MCF 10A (cell line): ENCODE results near the gene PNPLA5. TPM values are rescaled to one million over a fixed set of nuclear protein-coding genes. Genes with fewer than 3 reads are reported as not detected.

Source experiments
- BruUV-seq: library from RNA; stranded (reverse); fragments of 400-500 nt; replicated peaks from 2 replicates; lab custom pipeline; 2021; lab: Mats Ljungman, UMichigan
- CTCF ChIA-PET: fragments of 300-600 bp; sonication (Branson Sonifier 250); formaldehyde crosslinking; extraction: SDS; loops from one replicate; lab custom pipeline; 2021; ENCODE audit warnings: antibody characterized with exemption, inconsistent platforms; lab: Yijun Ruan, JAX
- POLR2A ChIA-PET: fragments of 300-600, 350-650 bp; sonication (Branson Sonifier 250); formaldehyde crosslinking; extraction: SDS; loops from one replicate; lab custom pipeline; 2020; ENCODE audit warnings: antibody characterized with exemption, inconsistent platforms; lab: Yijun Ruan, JAX
- DNase-seq: peaks from one replicate; pipeline ENCODE4 v3.0.0-alpha.2; 2018; ENCODE audit not compliant: unreplicated experiment
- H3K27ac Mint-ChIP-seq: one replicate; pipeline ENCODE4 v1.8.0; 2022; ENCODE audit warnings: mild to moderate bottlenecking, low read depth, mixed read lengths; ENCODE audit not compliant: unreplicated experiment
- H3K27me3 Mint-ChIP-seq: one replicate; pipeline ENCODE4 v1.8.0; 2022; ENCODE audit warnings: mixed read lengths; ENCODE audit not compliant: insufficient read depth, unreplicated experiment
- H3K36me3 Mint-ChIP-seq: one replicate; pipeline ENCODE4 v1.8.0; 2022; ENCODE audit warnings: mild to moderate bottlenecking, moderate library complexity, mixed read lengths; ENCODE audit not compliant: insufficient read depth, unreplicated experiment
- H3K4me1 Mint-ChIP-seq: one replicate; pipeline ENCODE4 v1.8.0; 2022; ENCODE audit warnings: mixed read lengths; ENCODE audit not compliant: insufficient read depth, unreplicated experiment
- H3K4me3 Mint-ChIP-seq: one replicate; pipeline ENCODE4 v1.8.0; 2022; ENCODE audit warnings: mild to moderate bottlenecking, moderate library complexity, mixed read lengths; ENCODE audit not compliant: unreplicated experiment
- H3K9me3 Mint-ChIP-seq: one replicate; pipeline ENCODE4 v1.8.0; 2022; ENCODE audit warnings: mixed read lengths; ENCODE audit not compliant: unreplicated experiment
- intact Hi-C: fragments of 100-400 bp; cut with micrococcal nuclease; formaldehyde crosslinking; loops from 2 replicates; pipeline ENCODE4 v1.14.1; 2022
- total RNA-seq: library from RNA; stranded (reverse); gene quantifications from 2 replicates; pipeline ENCODE4 v1.2.3, GENCODE V29; 2022
- TF ChIP-seq, protein P1 (sequence below): fragments of 200-600 bp; IDR thresholded peaks from one replicate; pipeline ENCODE4 v1.8.0; 2022; ENCODE audit warnings: antibody characterized with exemption, mild to moderate bottlenecking; ENCODE audit not compliant: unreplicated experiment

Gene PNPLA5
- total RNA-seq, 1 experiment from 2014 or later: not detected

DNA sequence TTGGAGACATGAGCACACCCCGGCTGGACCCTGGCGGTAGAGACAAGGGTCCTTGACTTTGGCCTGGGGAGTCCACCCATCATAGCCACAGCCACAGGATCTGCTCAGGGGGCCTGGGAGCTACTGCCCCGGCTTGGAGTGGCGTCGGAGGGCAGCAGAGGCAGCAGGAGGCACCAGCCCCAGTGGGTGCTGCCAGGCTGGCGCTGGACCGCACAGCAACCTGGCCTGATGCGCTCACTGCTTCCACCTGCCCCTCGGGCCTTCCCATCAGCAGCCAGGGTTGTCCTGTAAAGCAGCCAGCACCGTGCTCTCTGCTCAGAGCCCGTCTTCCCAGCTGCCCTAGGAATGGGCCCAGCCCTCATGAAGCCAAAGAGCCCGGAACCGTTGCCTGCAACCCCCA lies 51.4 kb downstream of the PNPLA5 start:
- BruUV-seq: no TSS peak
- Mint-ChIP-seq H3K36me3 (no peaks in the 10 kb centered on the region), H3K4me3 (no peak overlapping the region), H3K27me3 (peaks cover 14% of the 10 kb centered on the region), H3K9me3 (no peaks in the 10 kb centered on the region), H3K27ac (no peak overlapping the region), H3K4me1 (no peaks in the 10 kb centered on the region)
- TF ChIP-seq, protein P1, sequence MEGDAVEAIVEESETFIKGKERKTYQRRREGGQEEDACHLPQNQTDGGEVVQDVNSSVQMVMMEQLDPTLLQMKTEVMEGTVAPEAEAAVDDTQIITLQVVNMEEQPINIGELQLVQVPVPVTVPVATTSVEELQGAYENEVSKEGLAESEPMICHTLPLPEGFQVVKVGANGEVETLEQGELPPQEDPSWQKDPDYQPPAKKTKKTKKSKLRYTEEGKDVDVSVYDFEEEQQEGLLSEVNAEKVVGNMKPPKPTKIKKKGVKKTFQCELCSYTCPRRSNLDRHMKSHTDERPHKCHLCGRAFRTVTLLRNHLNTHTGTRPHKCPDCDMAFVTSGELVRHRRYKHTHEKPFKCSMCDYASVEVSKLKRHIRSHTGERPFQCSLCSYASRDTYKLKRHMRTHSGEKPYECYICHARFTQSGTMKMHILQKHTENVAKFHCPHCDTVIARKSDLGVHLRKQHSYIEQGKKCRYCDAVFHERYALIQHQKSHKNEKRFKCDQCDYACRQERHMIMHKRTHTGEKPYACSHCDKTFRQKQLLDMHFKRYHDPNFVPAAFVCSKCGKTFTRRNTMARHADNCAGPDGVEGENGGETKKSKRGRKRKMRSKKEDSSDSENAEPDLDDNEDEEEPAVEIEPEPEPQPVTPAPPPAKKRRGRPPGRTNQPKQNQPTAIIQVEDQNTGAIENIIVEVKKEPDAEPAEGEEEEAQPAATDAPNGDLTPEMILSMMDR: no peak
- POLR2A ChIA-PET: no interaction called here
- intact Hi-C loops: no loop called here
- no peak for DNase-seq
- CTCF ChIA-PET: no interaction called here

DNA sequence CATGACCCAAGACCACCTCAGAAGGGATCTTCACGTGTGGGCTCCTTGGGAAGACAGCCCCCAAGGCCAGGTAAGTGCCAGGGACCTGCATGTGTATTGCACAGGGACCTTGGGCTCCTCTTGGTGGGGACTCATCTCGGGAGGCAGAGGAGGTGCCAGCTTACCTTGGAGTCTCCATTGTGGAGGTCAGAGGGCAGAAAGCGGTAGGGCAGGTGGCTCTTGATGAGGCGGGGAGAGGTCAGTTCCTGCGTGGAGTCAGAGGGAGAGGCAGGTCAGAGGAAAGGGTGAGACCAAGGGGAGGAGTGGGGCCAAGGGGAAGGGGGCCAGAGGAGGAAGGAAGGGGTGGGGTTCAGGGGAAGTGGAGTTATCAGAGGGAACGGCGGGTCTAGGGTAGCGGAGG lies 52.0 kb downstream of the PNPLA5 start:
- Mint-ChIP-seq H3K4me1 (no peaks in the 10 kb centered on the region), H3K9me3 (no peaks in the 10 kb centered on the region), H3K27ac (no peak overlapping the region), H3K36me3 (no peaks in the 10 kb centered on the region), H3K27me3 (peaks cover 14% of the 10 kb centered on the region), H3K4me3 (no peak overlapping the region)
- TF ChIP-seq, protein P1: no peak
- CTCF ChIA-PET: no interaction called here
- no TSS peak for BruUV-seq
- DNase-seq: no peak
- intact Hi-C loops: no loop called here
- POLR2A ChIA-PET: no interaction called here

DNA sequence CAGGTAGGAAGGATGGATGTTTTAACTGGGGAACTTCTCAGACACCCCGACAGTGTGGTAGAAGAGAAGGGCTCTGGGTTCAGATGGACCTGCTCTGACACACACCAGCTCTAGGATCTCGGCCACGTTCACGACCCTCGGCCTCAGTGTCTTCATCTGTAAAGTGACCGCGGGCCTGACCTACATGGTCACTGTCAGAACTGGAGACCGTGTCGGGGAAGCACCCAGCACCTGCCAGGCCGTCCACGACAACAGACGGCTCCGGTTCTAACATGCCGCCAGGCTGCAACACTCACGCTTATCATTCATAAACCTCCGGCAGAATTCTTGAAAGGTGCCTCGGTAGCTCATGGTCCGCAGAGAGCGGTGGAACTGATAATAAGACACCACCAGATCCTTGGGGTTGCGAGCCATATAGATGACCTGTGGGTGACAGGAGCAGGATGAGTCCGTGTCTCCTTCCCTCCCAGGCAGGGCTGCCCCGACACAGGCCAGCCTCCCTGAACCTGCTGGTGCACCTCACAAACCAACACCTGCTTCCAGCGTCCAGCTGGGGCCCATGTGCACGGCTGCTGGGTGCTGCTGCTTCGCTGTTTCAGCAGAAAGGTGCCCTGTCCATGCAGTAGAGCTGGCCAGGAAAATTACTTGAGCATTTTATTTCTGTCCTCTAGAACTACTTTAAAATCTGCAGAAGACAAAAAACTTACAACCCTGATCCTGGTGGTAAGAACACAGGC lies 53.1 kb downstream of the PNPLA5 start:
- Mint-ChIP-seq H3K4me1 (no peaks in the 10 kb centered on the region), H3K27ac (peak overlapping the region; percentile 23), H3K36me3 (no peaks in the 10 kb centered on the region), H3K4me3 (no peak overlapping the region), H3K27me3 (peaks cover 13% of the 10 kb centered on the region), H3K9me3 (no peaks in the 10 kb centered on the region)
- TF ChIP-seq, protein P1: no peak
- POLR2A ChIA-PET: no interaction called here
- CTCF ChIA-PET: no interaction called here
- intact Hi-C loops: no loop called here
- no TSS peak for BruUV-seq
- no peak for DNase-seq

DNA sequence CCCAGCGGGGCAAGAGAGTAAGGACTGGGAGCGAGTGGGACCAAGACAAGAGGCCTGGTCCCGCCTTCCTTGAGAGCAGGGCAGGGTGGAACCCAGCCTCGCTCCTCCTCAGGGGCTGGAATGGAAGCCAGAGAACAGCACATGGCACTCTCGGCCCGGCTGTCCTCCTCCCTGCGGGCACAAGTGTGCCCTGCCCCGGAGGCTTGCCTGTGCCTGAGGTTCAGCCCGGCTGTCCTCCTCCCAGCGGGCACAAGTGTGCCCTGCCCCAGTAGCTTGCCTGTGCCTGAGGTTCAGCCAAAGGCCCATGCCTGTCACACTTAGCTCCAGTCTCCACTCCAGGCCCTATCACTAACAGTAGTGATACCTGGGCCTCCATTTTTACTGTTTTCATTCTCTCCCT lies 53.7 kb downstream of the PNPLA5 start:
- H3K27me3 Mint-ChIP-seq: peaks cover 13% of the 10 kb centered on the region
- H3K4me1 Mint-ChIP-seq: no peaks in the 10 kb centered on the region
- no peaks in the 10 kb centered on the region for H3K9me3 Mint-ChIP-seq
- no peak for DNase-seq
- H3K36me3 Mint-ChIP-seq: no peaks in the 10 kb centered on the region
- POLR2A ChIA-PET: no interaction called here
- BruUV-seq: no TSS peak
- TF ChIP-seq, protein P1: no peak
- CTCF ChIA-PET: interaction anchor here (0.8 kb wide), 1 partner anchor 38 kb away, joined by 5 read pairs; no protein-coding TSS in a partner anchor
- no peak overlapping the region for H3K27ac Mint-ChIP-seq
- no peak overlapping the region for H3K4me3 Mint-ChIP-seq
- intact Hi-C loops: no loop called here
